ENCODE data around the gene ANKZF1.

ANKZF1 gene

DNA sequence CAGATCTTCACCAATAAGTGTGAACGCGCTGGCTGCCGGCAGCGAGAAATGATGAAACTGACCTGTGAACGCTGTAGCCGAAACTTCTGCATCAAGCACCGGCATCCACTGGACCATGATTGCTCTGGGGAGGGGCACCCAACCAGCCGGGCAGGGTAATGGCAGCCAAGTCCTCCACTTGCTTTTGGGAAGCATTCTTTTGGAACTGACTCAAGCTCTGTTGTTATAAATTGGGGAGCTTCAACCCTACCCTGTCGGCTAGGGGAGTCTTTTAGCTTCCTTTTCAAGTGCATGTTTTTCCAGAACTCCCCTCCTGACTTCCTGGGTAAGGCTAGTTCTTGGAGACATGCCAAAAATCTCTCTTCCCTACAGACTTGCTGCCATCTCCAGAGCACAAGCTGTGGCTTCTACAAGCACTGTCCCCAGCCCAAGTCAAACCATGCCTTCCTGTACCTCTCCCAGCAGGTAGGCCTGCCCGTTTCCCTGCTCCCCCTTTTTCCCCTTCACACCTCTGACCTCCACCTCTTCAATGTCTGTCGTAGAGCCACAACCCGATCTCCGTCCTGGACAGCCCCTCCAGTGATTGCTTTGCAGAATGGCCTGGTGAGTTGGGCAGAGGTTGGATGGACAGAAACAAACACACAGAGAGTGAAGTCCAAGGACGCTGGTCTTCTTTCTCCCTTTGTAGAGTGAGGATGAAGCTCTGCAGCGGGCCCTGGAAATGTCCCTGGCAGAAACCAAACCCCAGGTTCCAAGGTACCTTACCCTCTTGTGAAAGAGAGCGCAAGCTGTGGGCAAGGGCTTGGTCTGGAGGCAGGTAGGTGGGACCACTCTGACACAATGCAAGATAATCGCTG, 21.5 kb upstream of the ANKZF1 start:
- DNase-seq: no peak

GRCh38 chr2:219209236-219210195, 20.1 kb upstream of the ANKZF1 start:
- no peak for DNase-seq

DNA sequence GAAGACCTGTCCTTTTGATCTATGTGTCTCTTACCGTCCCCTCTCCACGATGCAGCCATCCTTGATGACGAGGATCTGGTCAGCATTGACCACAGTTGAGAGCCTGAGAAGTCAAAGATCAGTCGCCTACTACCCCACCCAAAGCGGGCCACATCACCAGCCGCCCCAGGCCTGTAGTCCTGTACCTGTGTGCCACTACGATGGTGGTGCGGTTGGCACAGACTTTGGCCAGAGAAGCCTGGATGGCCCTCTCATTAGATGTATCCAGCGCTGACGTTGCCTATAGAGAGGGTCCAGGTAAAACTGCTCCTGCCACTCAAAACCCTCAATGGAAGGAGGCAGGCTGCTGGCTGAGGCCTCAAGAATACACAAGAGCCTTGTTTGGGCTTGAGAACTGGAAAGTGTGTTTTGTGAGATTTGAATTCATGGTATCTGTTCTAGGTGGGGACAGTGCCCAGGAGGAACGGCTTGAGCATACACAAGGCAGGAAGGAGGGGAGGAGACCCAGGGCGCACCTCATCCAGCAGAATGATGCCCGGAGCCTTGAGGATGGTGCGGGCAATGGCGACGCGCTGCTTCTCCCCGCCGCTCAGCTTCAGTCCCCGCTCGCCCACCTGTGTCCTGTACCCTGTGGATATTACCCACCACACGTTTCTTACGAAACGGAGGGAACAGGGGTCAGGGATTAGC, 19.3 kb upstream of the ANKZF1 start:
- DNase-seq: no peak

DNA sequence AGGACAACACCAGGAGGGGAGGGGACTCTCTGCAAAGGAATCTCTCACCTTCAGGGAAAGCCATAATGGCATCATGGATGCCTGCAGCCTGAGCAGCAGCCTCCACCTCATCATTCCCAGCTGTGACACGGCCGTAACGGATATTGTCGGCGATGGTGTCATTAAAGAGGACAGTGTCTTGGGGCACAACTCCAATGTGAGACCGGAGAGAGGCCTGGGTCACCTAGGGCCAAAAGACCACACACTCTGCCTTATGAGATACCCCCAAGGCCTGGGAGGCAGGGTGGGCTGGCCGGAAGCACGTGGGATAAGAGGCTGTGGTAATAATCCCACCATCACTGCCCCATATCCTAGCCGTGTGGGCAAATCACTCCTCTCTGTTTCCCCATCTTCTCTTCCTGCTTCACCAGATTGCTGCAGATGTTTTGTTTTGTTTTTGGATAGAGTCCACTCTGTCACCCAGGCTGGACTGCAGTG, 18.7 kb upstream of the ANKZF1 start:
- DNase-seq: no peak

GRCh38 chr2:219213026-219213415, 16.6 kb upstream of the ANKZF1 start:
- no peak for DNase-seq

- DNase-seq: no peak
Measured at GRCh38 chr2:219213486-219214071, 16.0 kb upstream of the ANKZF1 start.

GRCh38 chr2:219214141-219214540, 15.5 kb upstream of the ANKZF1 start:
- no peak for DNase-seq

DNA sequence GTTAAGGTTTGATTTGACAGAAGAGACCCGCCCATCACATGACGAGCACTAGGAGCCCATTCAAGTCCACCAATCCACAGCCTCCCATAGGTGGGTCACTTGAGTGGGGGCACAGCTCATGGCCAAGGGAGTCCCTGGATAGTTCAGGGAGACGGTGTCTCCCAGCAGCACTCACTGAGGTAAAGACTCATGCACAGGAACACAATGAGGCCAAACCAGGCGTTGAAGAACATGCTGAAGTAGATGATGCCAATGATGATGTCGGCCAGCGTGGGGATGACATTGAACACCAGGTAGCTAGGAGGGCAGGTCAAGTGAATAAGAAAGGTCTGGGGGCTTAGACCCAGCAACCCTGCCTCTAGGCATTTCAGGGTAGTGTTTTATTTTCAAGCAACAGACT, 14.8 kb upstream of the ANKZF1 start:
- no peak for DNase-seq

DNA sequence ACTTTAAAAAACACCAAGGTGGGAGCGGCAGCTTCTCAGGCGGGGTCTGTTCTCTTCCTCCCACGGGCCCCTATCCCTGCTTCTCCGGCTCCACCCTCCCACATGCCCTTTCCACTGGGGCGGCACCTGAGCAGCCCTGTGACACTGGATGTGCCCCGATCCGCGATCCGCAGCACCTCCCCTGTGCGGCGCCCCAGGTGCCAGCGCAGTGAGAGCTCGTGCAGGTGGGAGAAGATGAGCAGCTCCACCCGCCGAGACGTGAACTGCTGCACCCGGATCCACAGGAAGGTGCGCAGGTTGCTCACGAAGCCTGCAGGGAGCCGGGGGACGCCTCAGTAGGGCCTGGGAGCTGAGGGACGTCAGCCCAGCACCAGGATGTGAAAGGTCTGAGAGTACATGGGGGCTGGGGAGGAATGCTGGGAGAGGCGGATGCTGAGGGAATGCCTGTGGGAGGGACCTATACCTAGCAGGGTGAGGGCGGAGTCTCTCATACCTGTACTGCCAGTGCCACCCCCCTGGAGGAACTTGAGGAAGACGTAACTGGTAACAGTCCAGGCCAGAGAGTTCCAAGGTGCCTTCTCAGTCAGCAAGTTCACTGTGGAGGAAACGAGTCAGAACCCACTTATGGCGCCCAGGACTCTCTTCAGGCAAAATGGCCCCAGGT, 13.6 kb upstream of the ANKZF1 start:
- no peak for DNase-seq

- no peak for DNase-seq
Measured at GRCh38 chr2:219216535-219216915, 13.1 kb upstream of the ANKZF1 start.

DNA sequence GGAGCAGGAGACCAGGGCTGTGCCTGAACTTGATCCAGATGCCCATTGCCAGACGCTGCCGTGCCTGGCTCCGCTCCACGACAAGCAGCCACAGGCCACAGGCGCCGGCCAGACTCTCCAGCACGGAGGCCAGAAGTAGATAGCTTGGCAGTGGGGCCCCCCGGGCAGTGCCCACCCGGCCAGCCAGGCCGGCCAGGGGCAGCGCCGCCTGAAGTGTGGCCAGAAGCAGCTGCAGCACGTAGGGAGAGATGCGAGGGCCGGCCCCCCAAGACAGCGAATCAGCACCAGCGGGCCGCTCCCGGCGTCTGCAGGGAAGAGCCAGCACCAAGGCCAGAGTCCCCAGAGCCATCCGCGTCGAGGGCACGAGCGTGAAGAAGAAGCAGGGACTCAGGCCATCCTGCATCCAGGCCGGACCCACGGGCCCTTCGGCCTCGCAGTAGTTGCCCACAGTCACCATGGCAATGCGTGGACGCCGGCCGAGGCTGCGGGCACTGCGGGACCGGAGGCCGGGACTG, 11.3 kb upstream of the ANKZF1 start:
- peak; percentile 29 for DNase-seq

- DNase-seq: peak; percentile 71
Measured at GRCh38 chr2:219218732-219219701, 10.6 kb upstream of the ANKZF1 start, which contains the start of gene ABCB6. TSS of gene ABCB6 (minus strand) at chr2:219218958. CDS start at chr2:219218673, 285 bp downstream.

- no peak for DNase-seq
Measured at GRCh38 chr2:219219784-219220532, 9.6 kb upstream of the ANKZF1 start.

- DNase-seq: no peak
Measured at GRCh38 chr2:219220652-219221402, 8.8 kb upstream of the ANKZF1 start.

DNA sequence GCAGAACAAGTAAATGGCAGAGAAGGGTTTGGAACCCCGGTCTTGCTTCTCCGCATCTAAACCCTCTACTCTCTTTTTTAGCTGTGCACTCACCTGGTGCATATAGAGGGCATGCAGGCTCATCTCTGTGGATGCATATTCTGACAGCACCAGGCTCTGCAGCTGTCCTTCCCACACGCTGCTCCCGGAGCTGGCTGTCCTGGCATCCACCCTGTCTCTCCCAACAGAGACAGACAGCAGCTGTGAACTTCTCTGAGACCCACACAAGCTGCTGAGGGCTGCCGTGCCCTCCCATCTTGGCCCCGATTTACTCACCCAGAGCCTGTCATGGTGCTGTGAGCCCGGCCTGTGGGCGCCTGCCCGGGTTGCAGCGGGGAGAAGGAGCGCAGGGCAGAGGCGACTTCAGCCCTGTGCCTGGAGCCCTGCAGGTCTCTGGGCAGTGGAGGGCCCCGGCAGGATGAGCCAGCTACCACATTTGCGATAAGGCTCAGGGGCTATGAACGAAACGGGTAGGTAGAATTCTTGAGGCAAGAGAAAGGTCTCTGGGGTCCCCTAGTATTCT, 7.6 kb upstream of the ANKZF1 start:
- DNase-seq: no peak

DNA sequence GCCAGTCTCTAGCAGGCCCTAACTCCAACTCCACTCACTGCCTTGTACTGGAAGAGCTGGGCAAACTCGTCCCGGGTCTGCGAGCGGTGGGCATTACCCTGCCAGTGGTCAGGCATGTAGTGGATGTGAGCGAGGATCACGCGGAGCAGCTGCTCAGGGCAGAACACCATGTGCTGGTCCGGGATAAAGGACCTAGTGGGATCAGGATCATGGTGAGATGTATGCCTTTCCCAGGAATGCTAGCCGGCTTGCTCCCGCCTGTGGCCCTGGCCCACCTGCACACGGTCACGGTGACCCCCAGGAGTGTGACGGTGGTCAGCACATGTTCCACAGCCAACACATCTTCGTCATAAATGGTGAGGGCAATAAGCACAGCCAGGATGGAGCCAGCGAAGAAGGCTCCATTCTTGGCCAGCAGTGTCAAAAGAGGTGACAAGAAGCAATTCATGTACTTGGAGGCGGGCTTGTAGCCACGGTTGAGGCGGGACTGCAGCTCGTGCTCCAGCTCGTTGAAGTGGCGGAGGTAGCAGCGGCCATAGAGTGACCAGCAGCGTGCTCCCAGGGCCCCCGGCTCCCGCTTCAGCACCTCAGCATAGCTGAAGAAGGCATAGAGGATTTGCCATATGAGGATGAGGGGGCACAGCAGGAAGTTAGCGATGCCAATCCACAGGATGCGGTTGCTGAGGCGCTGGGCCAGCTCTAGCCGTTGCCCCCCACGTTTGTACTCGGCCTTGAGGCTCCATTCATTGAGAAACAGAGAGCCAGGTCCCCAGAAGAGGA, 5.6 kb upstream of the ANKZF1 start:
- DNase-seq: no peak

DNA sequence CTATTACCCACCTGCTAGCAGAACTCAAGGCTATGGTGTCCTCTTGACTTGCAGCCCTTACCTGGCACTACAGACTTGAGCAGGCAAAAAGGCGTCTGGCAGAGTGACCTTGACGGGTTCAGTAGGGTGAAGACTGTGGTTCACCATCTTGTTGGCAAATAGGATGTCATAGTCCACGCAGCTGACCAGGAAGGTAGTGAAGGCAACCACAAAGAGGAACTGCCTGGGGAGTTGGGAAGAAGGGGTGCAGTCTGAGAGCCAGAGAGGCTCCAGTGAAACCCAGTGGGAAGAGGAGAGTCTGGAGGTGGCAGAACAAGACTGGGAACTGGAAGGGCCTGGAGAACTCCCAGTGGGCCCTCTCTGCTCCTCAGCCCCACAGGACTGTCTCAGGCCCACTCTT, 4.3 kb upstream of the ANKZF1 start:
- DNase-seq: peak; percentile 52

Measured in suppressor macrophage treated with lipopolysaccharide for 4 hours (primary cell).